ENCODE measurements around the gene CD40.

CD40 gene

GRCh38 chr20:46123482-46124245 is 5.5 kb downstream of the CD40 start:
- no peak for DNase-seq

DNA sequence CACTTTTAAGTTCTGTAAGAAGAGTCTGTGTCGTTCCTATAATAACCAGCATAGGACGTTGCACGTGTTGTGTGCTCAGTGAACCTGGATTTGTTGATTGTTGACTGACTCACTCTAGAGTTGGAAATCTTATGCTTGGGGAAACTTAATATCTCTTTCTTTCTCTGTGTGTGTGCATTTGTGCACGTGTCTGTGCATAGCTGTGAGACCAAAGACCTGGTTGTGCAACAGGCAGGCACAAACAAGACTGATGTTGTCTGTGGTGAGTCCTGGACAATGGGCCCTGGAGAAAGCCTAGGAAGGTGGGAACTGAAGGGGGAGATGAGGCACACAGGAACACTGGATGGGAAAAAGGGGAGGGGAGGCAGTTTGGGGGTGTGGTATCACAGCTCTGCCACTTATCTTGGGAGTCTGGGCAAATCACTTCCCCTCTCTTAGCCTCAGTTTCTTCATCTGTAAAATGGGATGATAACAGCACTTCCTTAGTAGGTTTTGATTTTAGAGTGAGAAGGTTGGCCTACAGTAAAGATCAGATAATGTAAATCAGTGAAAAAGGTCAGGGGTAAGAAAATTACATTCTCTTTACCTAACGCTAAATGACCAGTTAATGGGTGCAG is 8.4 kb downstream of the CD40 start:
- DNase-seq = no peak

DNA sequence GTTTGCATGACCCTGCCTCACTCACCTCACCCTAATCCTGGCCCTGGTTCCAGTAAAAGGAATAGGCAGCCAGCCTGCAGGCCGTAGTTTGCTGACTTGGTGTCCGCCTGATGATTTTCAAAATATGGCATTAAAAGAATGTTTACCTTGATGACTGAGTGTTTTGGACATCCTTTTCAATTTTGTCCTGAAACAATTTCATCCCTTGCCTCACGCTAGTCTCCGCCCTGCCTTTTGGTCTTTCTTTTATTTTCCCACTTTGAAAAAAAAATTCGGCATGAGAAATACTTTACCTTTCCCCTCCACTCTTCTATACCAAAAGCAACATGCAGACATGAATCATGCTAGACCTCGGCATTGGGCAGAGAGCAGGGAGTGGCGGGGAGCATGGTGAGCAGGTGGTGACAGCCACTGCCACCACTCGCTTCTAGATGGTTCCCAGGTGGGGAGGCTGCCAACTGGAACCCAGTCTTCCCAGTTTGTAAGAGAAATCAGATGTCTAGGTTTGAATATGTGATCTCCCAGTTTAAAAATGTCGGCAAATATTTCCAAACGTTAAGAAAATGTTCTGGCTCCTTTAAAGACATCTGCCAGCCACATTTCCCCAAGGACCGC is 9.4 kb downstream of the CD40 start:
- no peak for DNase-seq

DNA sequence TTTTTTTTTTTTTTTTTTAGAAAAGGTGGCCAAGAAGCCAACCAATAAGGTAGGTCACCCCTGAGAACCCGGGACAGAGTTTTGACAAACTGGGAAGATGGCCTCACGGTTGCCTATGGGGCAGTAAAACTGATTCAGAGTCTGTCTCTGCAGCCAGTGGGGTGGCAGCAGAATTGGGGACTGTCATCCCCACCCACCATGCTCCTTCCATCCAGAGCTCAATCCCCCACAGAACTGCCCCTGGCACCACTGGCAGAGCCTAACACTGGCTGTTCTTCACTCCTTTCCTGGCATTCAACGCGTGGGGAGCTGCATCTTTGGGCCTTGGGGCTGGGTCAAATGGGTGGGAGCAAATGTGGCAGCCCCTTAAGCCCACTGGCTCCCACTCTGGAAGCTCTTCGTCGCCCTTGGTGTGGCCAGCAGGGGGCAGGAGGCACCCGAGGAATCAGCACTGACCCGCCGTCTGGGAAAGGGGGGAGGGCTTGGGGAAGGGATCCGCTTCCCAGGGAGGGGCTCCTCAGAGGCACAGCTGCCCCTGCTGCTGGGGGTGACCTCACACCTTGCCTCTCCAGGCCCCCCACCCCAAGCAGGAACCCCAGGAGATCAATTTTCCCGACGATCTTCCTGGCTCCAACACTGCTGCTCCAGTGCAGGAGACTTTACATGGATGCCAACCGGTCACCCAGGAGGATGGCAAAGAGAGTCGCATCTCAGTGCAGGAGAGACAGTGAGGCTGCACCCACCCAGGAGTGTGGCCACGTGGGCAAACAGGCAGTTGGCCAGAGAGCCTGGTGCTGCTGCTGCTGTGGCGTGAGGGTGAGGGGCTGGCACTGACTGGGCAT is 10.4 kb downstream of the CD40 start:
- DNase-seq = no peak

- no peak for DNase-seq
Observed at GRCh38 chr20:46129955-46130481, 11.9 kb downstream of the CD40 start.

DNA sequence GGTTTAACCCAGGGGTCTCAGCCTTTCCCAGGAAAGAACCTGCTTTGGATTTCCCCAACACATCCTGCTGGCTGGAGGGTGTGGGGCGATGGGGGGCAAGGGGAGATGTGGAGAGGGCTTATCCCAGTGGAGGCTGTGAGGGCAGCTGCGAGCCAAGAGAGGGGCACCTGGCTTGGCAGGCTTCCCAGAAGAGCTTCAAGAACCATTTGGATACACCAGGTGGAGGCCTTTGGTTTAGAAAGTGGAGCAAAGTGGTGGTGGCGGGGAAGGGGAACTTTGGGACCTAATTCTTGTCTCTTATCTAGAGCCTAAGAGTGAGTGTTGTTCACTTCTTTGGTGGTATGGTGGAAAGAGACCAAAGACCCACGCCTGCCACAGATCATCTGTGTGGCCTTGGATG is 12.4 kb downstream of the CD40 start:
- no peak for DNase-seq

DNA sequence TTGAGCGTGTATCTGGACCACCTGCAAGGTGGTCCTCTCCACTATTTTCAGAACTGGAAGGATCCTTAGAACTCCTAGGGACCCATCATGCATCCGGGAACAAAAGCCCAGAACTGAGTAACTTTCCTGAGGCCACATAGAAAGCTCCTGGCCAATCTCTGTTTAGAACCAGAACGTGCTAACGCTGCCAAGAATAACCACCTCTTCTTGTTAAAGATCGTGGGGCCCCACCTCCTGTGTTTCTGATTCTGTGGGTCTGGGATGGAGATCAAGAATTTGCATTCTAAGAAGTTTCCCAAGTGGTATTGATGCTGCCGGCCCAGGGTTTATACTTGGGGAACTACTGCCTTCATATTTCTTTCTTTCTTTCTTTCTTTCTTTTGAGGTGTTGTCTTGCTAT is 13.3 kb downstream of the CD40 start:
- DNase-seq = no peak

DNA sequence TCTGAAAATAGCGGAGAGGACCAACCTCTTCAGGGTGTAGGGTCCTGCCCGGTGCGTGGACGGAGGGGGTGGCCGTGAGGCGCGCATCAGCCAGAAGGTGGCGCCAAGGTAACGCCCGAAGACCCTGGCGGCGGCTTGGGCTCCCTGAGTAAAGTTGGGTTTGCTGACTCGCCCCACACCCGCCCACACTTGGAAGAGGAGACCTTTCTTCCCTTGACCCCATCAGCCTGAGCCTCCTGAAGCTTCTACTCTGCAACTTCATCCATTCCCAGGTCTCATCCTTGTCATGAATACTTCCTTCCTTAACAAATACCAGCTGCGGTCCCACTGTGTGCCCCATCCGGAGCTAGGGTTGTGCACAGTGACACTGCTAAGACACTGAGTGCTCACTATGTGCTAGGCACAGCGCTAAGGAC is 14.6 kb downstream of the CD40 start:
- peak; percentile 66 for DNase-seq

- no peak for DNase-seq
Observed at GRCh38 chr20:46133886-46134654, 16.0 kb downstream of the CD40 start.

DNA sequence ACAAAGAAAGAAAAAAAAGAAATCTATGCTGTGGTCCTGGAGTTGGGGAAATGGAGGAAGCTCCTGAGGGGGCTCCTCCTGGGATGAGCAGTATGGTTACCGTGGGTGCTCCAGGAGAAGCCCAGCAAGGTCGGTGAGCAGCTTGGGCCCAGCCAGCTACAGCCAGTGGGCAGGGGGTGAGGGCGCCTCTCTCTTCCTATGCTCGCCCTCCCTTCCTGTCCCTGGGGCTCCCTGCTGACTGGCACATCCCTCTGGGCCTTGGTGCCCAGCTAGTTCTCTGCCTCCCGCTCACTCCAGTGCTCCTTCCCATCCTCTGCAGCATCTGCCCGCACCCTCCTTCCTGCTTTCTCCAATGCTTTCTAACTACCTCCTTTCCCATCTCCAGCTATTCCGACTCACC is 16.6 kb downstream of the CD40 start:
- DNase-seq = no peak

GRCh38 chr20:46135856-46136633 is 17.9 kb downstream of the CD40 start:
- DNase-seq = no peak

GRCh38 chr20:46137816-46138215 is 19.7 kb downstream of the CD40 start:
- DNase-seq = no peak

- DNase-seq = no peak
Observed at GRCh38 chr20:46139266-46139889, 21.3 kb downstream of the CD40 start.

DNA sequence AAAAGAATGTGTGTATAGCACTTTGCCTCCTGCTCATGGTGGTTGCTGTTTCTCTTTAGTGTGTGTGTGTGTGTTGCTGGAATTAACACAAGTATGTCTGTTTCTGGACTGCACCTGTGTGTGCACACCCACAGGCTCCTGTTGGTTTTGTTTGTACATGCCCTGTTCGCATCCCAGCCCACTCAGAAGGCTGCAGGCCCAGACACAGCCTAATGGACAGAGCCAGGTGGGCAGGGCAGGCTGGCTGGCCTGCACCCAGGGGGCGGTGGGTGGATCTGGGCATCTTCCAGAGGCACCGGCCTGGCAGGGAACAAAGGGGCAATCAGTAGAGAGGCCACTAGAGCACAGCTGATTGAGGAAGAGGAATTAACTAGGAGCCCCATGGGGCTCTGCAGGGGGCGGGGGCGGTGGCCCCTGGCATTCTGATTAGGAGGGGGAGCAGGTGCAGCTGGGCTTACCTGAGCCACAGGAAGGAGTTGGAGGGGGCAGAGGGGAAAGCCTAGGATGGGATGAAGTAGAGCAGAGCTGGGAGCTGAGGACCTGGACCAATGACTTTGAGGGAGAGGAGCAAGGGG is 21.9 kb downstream of the CD40 start:
- no peak for DNase-seq

DNA sequence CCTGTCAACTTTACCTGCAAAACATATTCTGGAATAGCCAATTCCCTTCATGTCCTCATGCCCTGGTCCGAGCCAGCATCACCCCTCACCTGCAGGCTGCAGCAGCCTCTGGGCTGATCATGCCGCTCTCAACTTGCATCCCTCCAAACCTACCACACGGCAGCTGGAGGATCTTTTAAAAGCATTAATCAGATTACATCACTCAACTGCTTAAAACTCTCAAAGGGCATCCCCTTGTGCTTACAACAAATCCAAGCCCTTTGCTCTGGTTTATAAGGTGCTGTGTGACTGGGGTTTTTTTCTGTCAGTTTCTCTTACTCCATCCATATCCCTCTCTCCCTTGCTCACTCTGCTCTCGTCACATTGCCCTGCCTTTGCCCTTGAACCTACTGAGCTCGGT is 24.0 kb downstream of the CD40 start:
- no peak for DNase-seq

DNA sequence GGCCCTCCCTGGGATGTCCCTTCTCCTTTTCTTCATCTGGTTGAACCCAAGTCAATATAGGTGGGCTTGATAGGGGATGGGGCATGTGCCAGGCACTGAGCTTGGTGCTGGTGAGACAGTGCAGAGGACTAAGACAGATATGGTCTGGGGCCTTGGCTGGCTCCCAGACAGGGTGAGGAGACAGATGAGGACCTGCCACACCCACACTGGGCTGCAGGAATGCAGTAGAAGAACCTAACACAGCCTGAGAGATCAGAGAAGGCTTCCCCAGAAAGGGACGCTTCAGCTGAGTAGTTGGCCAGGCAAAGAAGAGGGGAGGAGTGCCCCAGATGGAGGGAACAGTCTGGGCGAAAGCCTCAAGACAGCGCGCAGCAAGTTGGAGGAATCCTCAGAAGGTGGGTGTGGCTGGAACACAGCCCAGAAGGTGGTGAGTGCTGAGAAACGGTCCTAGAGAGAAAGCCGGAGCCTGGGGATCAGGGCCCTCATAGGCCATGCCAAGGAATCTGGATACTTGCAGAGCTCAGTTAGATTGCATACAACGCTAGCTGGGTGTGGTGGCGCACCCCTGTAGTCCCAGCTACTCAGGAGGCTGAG is 26.4 kb downstream of the CD40 start:
- no peak for DNase-seq

DNA sequence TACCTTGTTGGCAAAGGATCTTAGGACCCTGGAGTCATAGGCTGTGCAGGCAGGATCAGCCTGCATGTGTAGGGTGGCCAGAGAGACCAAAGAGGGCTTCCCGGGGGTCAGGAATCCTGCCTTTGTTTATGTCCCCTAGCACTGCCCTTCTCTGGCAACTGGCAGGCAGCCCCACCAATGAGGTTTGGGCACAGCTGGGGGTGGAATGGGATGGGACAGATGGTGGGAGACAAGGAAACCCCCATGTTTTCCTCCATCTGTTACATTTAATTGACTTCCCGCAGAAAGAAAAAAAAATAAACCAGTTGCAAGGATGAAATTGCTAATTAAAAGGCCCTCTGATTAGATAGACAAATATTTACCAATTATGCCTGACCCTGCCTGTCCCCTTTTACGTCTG is 27.6 kb downstream of the CD40 start:
- no peak for DNase-seq

- DNase-seq = no peak
Observed at GRCh38 chr20:46148313-46149208, 30.4 kb downstream of the CD40 start.

DNA sequence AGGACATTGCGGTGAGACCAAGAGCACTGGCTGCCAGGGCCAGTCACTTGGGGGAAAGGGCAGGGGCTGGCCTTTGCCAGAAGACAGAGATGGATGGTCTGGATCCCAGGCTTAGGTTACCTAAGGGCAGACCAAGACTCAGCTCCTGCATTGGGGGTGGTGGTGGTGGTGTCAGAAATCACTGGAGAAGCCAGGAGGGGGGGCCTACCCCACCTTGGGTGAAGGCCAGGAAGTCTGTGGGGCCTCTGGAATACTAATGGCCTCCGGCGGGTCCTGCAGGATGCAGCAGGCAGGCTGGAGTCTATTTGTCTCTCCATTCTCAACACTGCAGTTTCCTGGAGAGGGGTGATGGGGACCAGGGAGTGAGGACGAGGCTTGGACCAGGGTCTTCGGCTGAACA is 32.8 kb downstream of the CD40 start:
- no peak for DNase-seq
